Liver (tissue), 3 donors: ENCODE results near the gene CRAMP1.

Source experiments
- EGR1 ChIP-seq, 2 donors: IDR thresholded peaks; 2 replicates each; pipeline ENCODE4 v1.6.1; 2016 to 2018; ENCODE audit warnings: antibody characterized with exemption in 2 of 2, low read depth in 2 of 2
- GABPA ChIP-seq, 2 donors: IDR thresholded peaks in 1 of 2; conservative IDR thresholded peaks in 1 of 2; 2 replicates each; pipeline ENCODE4 v1.6.1; 2016; ENCODE audit warnings: antibody characterized with exemption in 2 of 2, mild to moderate bottlenecking in 1 of 2, moderate library complexity in 1 of 2
- RAD21 ChIP-seq, 2 donors: IDR thresholded peaks; 2 replicates each; pipeline ENCODE4 v1.6.1; 2016; ENCODE audit warnings: antibody characterized with exemption in 2 of 2, mild to moderate bottlenecking in 2 of 2
- RXRA ChIP-seq, 2 donors: IDR thresholded peaks; 2 replicates each; pipeline ENCODE4 v1.6.1; 2017 to 2018; ENCODE audit warnings: antibody characterized with exemption in 2 of 2, mild to moderate bottlenecking in 1 of 2
- SP1 ChIP-seq: IDR thresholded peaks from 2 replicates; pipeline ENCODE4 v1.6.1; 2018; ENCODE audit warnings: antibody characterized with exemption, mild to moderate bottlenecking
- TF ChIP-seq, protein P1 (sequence below): fragments of 150-350 bp; IDR thresholded peaks from 2 replicates; pipeline ENCODE4 v1.5.1; 2017; ENCODE audit warnings: improper control_type of control experiment, low read depth, low read length; ENCODE audit not compliant: missing input control
- TF ChIP-seq, protein P2 (sequence below): IDR thresholded peaks from 2 replicates; pipeline ENCODE4 v1.6.1; 2016; ENCODE audit warnings: antibody characterized with exemption
- donor health status: healthy.
- donor health status: healthy.

DNA sequence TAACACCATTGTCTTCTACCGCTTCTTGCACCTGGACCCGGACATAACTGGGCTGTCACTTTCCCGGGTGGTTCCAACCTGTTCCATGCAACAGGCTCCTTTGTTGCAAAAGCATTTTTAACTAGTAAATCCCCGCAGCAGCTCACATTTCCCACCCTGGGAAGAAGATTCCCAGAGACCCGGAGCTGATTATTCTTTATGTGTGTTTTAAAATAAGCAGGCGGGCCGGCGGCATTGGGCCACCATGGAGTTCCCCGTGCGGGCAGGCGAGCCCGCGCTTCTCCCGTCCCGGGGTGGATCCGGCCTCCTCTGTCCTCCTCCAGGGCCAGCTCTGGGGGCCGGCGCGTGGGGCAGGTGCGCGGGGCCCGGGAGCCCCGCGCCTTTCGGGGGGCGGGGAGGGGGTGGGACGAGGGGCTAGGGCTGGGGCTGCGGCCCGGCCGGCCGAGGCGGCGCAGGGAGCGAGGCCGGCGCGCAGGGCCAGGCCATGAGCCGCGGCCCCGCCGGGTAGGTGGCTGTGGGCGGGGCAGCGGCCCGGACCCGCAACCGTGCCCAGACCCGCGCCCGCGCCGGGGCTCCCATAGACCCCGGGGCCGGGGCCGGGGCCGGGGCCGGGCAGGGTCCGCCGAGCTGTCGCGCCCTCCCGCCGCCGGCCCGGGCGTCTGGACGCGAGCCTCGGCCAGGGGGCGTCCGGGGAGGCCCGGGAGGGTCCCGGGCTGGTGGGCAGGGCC is 1.7 kb downstream of the CRAMP1 start:
- TF ChIP-seq, protein P1, sequence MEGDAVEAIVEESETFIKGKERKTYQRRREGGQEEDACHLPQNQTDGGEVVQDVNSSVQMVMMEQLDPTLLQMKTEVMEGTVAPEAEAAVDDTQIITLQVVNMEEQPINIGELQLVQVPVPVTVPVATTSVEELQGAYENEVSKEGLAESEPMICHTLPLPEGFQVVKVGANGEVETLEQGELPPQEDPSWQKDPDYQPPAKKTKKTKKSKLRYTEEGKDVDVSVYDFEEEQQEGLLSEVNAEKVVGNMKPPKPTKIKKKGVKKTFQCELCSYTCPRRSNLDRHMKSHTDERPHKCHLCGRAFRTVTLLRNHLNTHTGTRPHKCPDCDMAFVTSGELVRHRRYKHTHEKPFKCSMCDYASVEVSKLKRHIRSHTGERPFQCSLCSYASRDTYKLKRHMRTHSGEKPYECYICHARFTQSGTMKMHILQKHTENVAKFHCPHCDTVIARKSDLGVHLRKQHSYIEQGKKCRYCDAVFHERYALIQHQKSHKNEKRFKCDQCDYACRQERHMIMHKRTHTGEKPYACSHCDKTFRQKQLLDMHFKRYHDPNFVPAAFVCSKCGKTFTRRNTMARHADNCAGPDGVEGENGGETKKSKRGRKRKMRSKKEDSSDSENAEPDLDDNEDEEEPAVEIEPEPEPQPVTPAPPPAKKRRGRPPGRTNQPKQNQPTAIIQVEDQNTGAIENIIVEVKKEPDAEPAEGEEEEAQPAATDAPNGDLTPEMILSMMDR, result no peak
- TF ChIP-seq GABPA (IDR thresholded peaks at IDR 0.05 in 1 of 2, conservative IDR thresholded peaks at IDR 0.05 in 1 of 2) (no peak), RAD21 (IDR thresholded peaks at IDR 0.05) (no peak), EGR1 (IDR thresholded peaks at IDR 0.05; ENCODE audit: low read depth in 2 of 2) (no peak), RXRA (IDR thresholded peaks at IDR 0.05) (no peak), SP1 (no peak)
- TF ChIP-seq, protein P2, sequence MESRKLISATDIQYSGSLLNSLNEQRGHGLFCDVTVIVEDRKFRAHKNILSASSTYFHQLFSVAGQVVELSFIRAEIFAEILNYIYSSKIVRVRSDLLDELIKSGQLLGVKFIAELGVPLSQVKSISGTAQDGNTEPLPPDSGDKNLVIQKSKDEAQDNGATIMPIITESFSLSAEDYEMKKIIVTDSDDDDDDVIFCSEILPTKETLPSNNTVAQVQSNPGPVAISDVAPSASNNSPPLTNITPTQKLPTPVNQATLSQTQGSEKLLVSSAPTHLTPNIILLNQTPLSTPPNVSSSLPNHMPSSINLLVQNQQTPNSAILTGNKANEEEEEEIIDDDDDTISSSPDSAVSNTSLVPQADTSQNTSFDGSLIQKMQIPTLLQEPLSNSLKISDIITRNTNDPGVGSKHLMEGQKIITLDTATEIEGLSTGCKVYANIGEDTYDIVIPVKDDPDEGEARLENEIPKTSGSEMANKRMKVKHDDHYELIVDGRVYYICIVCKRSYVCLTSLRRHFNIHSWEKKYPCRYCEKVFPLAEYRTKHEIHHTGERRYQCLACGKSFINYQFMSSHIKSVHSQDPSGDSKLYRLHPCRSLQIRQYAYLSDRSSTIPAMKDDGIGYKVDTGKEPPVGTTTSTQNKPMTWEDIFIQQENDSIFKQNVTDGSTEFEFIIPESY, result no peak
